Mononuclear cell (primary cell): ENCODE results near the gene RABL2B. TPM values are rescaled to one million over a fixed set of nuclear protein-coding genes. Genes with fewer than 3 reads are reported as not detected.
A peak's percentile ranks its signal among the peaks of the same experiment; 100 is the strongest.
"Not testable (repeated sequence)": the region's sequence is repeated elsewhere in the genome, so short reads cannot be mapped to it uniquely, and the experiment has no call there.

Experiments used
- H3K27me3 ChIP-seq: 2 replicates; pipeline ENCODE4 v1.6.0; 2011; ENCODE audit warnings: low read length, control low read depth; ENCODE audit not compliant: insufficient read depth
- H3K4me1 ChIP-seq: 2 replicates; pipeline ENCODE4 v1.5.1; 2011; ENCODE audit warnings: mild to moderate bottlenecking, low read length, control low read depth; ENCODE audit not compliant: insufficient read depth
- H3K4me3 ChIP-seq: 2 replicates; pipeline ENCODE4 v1.5.1; 2011; ENCODE audit warnings: mild to moderate bottlenecking, low read length, moderate library complexity
- H3K9me3 ChIP-seq: 2 replicates; pipeline ENCODE4 v1.5.1; 2011; ENCODE audit warnings: low read depth, mild to moderate bottlenecking, control low read depth, low read length
- total RNA-seq: library from RNA; depleted of rRNA; stranded (reverse); fragments of >200 nt; gene quantifications from one replicate; pipeline ENCODE4 v1.2.3, GENCODE V29; 2012

RABL2B gene
- 8.2 TPM for total RNA-seq

DNA sequence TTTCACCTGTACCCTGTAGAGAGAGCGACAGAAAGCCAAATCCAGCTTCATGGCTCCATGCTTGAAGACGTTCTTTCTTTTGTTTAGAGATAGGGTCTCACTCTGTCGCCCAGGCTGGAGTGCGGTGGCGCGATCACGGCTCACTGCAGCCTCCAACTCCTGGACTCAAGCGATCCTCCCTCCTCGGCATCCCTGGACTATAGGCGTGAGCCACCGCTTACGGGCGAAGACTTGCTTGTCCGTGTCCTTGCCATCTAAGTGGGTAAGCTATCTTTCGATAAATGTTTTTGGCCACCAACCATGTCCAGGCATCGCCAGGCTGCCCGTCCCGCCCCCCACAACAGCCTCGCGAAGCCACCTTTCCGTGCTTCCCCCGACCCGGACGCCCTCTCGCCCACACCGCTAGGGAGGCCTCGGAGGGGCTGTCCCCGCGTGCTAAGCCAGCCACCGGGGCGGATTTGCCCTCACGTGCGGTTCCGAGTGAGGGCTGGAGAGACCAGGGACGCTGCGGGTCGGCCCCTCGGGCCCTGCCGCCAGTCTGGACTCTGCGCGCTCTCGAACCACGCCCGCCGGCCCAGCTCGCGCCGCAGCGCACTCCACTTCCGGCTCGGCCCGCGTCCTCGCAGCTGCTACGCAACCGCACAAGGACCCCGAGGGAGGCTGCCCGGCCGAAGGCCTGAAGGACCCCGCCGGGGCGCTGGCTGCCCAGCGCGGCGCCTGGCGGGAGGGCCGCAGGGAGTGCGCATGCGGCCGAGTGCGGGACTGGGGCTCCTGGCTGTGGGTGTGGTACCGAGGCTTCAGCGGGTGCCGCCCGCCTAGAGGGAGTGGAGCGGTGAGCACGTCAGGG, at the start of gene RABL2B:
TSS of gene RABL2B (minus strand) at position 604 of the 847 bp plus-strand sequence. CDS start 1,342 bp downstream, outside the sequence.
- H3K27me3 ChIP-seq, H3K4me1 ChIP-seq, H3K9me3 ChIP-seq: not testable (repeated sequence)
- peak within 1 kb of the TSS; percentile 47 for H3K4me3 ChIP-seq

DNA sequence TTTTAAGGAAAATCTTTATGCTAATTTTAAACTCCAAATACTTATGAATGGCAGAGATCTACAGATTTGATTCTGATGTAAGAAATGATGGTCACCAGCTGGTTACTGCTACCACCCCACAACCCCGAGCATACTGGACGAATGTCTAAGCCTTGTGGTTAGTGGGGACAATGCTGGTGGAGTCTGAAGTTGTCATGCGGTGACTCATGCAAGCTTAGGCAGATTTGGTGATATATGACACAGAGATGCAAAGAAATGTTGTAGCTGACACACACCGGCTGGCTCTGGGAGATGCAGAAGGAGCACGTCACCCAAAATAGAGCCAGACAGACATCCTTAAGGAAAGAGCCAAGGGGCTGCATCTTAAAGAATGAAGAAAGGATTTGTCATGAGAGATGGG, 3.5 kb upstream of the RABL2B start:
- not testable (repeated sequence) for H3K9me3 ChIP-seq, H3K4me1 ChIP-seq, H3K4me3 ChIP-seq, H3K27me3 ChIP-seq

DNA sequence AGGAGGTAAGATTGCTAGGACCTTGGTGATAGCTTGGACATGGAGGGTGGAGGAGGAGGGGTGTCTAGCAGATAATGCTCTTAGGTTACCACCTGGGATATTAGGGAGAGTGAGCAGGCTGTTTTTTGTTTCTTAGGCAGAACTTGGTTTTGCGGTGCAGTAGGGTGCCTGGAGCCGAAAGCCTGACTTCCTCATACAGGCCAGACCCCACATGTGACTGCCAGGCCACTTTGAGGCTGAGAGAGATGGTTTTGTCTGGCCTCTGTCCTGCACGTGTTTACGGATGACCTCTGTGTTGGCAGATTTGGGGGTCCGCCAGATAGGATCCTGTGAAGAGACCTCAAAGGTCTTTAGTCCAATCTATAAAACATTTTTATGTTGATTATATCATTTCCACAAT, 1.9 kb upstream of the RABL2B start:
- H3K9me3 ChIP-seq, H3K4me1 ChIP-seq, H3K27me3 ChIP-seq, H3K4me3 ChIP-seq: not testable (repeated sequence)

DNA sequence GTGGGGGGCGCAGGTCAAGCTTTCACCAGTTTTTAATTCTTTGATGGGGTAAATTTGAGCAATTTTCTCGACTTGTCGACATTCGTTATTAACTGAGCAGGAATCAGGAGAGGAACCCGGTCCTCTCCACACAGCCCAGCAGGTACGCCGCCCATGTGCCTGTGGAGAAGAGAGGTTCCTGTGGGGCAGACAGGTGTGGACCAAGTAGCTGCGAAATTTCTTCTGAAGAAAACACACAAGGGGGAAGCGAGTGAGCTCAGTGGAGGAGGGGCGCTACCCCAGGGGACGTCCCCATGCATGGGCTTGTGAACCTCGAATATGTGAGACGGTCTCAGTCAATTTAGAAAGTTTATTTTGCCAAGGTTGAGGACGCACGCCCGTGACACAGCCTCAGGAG, 442 bp upstream of the RABL2B start:
- not testable (repeated sequence) for H3K27me3 ChIP-seq, H3K4me1 ChIP-seq, H3K9me3 ChIP-seq
- peak overlapping the region; percentile 47 for H3K4me3 ChIP-seq

DNA sequence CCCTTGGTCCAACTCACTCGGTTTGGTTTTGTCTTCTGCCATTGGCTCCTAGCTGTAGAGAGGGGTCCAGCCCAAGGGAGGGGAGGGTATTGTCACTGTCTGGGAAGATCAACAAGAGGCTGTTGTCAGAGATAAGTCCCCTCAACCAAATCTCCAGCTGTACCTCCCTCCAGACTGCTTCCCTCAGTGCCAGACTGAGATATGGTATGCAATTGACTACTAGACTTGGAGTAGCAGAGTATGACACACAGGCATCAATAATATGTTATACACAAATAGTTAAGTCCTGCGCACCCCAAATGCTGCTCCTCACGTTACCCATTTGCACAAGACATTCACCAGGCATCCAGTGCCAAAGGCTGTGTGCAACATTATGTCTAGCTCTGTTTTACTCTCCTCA, 1.2 kb downstream of the RABL2B start:
- not testable (repeated sequence) for H3K4me3 ChIP-seq, H3K4me1 ChIP-seq

DNA sequence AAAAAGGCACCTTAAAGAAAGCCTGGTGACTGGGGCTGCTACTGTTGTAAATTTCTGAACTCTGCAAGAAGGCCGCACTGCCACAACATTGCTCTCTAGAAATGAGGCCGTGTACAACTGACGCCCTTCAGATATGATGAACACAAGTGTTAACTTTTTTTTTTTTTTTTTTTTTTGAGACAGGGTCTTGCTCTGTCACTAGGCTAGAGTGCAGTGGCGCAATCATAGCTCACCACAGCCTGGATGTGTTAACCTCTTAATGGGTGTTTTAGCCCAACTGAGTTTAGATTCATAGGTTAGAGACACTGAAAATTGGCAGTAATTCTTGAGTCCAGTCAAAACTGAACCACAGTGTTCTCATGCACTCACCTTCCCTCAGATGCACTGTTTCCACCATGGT, 3.2 kb downstream of the RABL2B start:
- not testable (repeated sequence) for H3K4me1 ChIP-seq, H3K4me3 ChIP-seq, H3K27me3 ChIP-seq, H3K9me3 ChIP-seq

More for the DNA sequence above, 1.2 kb downstream of the RABL2B start:
- not testable (repeated sequence) for H3K9me3 ChIP-seq, H3K27me3 ChIP-seq

DNA sequence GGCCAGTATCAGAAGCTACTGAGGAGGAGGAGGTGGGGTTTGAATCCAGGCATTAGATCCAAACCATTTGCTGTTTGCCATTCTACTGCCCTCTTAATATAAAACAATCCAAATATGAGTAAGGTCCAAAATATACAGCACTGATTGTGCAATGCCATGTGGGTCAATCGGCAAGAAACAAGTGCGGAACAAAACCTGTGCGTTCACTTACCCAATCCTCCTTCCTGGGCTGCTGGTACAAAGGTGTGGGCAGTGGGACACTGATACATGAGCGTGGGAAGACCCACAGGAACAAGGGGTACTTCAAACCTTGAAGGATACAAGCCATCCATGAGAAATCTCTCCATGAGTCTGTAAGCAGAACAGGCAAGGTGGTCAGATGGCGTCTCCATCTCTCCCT, 5.8 kb downstream of the RABL2B start:
- not testable (repeated sequence) for H3K4me1 ChIP-seq, H3K4me3 ChIP-seq, H3K9me3 ChIP-seq, H3K27me3 ChIP-seq

DNA sequence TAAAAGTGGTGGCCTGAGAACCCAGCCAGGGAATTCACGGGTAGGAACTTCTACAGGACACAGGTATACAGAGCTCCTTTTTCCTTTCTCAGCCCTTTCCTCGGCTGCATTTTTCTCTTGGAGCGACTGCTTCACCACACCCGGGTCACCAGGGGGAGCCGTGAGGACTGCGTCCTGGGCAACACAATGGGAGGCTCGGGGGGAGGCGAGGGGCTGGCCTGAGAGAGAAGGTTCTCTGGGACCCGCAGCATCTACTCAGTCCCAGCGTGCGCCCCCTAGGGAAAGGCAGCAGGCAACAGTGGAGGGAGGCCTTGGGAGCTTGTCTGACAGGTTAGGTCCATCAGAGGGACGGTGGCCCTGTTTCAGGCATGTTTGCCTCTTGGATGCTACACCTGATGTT, 8.3 kb downstream of the RABL2B start:
- not testable (repeated sequence) for H3K27me3 ChIP-seq, H3K4me3 ChIP-seq, H3K9me3 ChIP-seq

DNA sequence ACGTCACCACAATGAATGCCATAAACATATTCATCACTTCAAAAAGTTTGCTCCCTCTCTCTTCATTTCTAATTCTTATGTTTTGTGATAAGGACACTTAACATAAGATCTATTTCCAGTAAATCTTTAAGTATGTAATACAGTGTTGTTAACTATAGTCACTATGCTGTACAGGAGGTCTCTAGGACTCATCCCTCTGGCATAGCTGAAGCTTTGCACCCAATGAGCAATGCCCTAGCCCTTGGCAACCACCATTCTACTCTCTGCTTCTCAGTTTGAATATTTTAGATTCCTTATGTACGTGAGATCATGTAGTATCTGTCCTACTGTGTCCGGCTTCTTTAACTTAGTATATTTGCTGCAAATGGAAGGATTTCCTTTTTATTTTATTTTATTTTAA, 19.1 kb downstream of the RABL2B start:
- H3K4me1 ChIP-seq, H3K4me3 ChIP-seq, H3K27me3 ChIP-seq, H3K9me3 ChIP-seq: not testable (repeated sequence)

More for the DNA sequence above, 8.3 kb downstream of the RABL2B start:
- H3K4me1 ChIP-seq = not testable (repeated sequence)

DNA sequence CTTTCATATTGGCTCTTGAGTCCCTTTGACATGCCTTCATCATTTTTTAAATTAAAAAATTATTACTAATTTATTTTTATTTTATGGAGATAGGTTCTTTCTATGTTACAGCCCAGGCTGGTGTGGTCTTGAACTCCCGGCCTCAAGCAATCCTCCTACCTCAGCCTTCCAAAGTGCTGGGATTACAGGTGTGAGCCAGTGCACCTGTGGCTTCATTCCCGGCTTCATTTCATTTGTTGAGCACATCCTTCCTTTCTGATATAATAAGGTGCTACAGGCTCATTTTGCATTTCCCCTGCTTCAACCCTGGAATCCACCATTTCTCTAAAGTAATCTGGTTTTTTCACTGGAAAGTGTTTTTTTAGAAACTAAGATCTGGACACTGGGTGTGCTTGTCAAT, 21.6 kb downstream of the RABL2B start:
- H3K27me3 ChIP-seq = not testable (repeated sequence)

DNA sequence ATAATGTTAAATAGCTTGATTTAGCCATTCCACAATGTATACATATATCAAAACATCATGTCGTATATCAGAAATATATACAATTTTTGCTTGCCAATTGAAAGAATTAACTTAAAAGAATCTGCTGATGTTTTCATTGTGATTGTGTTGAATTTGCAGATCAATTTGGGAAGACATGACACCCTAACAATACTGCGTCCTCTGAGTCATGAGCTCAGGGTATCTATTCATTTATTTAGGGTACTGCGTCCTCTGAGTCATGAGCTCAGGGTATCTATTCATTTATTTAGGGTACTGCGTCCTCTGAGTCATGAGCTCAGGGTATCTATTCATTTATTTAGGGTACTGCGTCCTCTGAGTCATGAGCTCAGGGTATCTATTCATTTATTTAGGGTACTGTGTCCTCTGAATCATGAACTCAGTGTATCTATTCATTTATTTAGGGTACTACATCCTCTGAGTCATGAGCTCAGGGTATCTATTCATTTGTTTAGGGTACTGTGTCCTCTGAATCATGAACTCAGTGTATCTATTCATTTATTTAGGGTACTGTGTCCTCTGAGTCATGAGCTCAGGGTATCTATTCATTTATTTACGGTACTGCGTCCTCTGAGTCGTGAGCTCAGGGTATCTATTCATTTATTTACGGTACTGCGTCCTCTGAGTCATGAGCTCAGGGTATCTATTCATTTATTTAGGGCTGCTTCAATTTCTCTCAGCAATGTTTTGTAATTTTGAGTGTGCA, 23.7 kb downstream of the RABL2B start:
- H3K27me3 ChIP-seq, H3K9me3 ChIP-seq, H3K4me3 ChIP-seq, H3K4me1 ChIP-seq: not testable (repeated sequence)

More for the DNA sequence above, 21.6 kb downstream of the RABL2B start:
- H3K4me3 ChIP-seq, H3K9me3 ChIP-seq, H3K4me1 ChIP-seq: not testable (repeated sequence)

DNA sequence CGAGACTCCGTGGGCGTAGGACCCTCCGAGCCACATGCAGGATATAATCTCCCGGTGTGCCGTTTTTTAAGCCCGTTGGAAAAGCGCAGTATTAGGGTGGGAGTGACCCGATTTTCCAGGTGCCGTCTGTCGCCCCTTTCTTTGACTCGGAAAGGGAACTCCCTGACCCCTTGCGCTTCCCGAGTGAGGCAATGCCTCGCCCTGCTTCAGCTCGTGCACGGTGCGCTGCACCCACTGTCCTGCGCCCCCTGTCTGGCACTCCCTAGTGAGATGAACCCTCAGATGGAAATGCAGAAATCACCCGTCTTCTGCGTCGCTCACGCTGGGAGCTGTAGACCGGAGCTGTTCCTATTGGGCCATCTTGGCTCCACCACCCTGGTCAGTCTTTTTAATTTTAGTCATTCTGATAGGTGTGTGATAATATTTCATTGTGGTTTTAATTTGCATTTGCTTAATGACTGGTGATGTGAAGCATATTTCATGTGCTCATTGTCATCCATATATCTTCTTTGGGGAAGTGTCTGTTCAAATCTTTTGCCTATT, 26.4 kb downstream of the RABL2B start:
- not testable (repeated sequence) for H3K27me3 ChIP-seq, H3K9me3 ChIP-seq, H3K4me1 ChIP-seq
- peak overlapping the region; percentile 34 for H3K4me3 ChIP-seq

DNA sequence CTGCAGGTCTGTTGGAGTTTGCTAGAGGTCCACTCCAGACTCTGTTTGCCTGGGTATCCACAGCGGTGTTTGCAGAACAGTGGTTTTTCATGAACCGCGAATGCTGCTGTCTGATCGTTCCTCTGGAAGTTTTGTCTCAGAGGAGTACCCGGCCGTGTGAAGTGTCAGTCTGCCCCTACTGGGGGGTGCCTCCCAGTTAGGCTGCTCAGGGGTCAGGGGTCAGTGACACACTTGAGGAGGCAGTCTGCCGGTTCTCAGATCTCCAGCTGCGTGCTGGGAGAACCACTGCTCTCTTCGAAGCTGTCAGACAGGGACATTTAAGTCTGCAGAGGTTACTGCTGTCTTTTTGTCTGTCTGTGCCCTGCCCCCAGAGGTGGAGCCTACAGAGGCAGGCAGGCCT, 27.0 kb downstream of the RABL2B start:
- H3K4me1 ChIP-seq, H3K27me3 ChIP-seq, H3K4me3 ChIP-seq, H3K9me3 ChIP-seq: not testable (repeated sequence)

DNA sequence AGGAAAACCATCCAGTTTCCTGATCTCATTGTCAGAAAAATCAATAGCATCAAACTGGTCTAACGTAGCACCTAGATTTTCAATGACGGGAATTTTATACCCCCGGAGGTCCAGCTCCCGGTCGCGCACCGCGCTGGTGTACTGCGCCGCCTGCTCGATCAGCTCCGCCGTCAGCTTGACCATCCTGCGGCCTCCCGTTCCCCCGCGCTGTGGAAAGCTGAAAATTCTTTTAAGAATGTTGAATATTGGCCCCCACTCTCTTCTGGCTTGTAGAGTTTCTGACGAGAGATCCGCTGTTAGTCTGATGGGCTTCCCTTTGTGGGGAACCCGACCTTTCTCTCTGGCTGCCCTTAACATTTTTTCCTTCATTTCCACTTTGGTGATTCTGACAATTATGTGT, 28.2 kb downstream of the RABL2B start:
- not testable (repeated sequence) for H3K27me3 ChIP-seq, H3K9me3 ChIP-seq, H3K4me1 ChIP-seq, H3K4me3 ChIP-seq

DNA sequence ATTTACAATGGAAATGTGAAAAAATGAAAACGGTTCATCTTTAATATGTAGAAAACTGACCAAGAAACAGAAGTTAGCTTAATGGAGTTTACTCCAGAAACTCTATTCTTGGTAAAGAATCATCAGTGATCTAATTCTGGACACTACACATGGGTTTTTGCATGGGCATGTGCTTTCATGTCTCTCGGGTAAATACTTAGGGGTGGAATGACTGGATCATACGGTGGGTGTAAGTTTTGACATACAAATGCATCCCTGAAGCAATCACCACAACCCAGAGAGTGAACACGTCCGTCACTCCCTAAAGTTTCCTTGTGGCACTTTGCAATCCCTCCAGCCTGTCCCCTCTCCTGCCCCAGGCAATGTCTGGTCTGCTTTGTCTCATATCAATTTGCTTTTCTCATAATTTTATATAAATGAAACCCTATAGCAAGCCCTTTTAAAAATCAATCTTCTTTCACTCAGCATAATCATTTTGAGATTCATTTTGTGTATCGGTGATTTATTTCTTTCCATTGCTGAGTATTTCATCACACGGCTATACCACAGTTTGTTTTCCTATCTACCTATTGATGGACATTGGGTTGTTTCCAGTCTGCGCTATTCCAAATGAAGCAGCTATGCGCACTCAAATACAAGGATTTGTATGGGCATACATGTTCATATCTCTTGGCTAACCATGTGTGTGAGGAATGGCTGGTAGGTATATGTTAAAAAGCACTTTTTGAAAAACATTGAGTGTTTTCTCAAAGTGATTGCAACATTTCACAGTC, 33.9 kb downstream of the RABL2B start:
- H3K9me3 ChIP-seq, H3K4me1 ChIP-seq, H3K27me3 ChIP-seq, H3K4me3 ChIP-seq: not testable (repeated sequence)
